K562 (cell line): ENCODE results near the gene CFAP53.

ENCODE experiments used
- CBX5 ChIP-seq: IDR thresholded peaks from 2 replicates; pipeline ENCODE4 v1.6.1; 2014; ENCODE audit warnings: low read depth, borderline replicate concordance
- GABPB1 ChIP-seq: sonication (generic); formaldehyde crosslinking; IDR thresholded peaks from 2 replicates; pipeline ENCODE4 v1.8.0; 2022; ENCODE audit warnings: mild to moderate bottlenecking, missing genetic modification reagents
- KLF6 ChIP-seq: fragments of 250-450 bp; sonication (Bioruptor Pico); IDR thresholded peaks from 2 replicates; pipeline ENCODE4 v1.4.0; 2020; ENCODE audit warnings: mild to moderate bottlenecking, moderate library complexity, borderline replicate concordance
- POLR2AphosphoS5 ChIP-seq: IDR thresholded peaks from 2 replicates; pipeline ENCODE4 v1.6.1; 2011; ENCODE audit warnings: mild to moderate bottlenecking, low read depth, low read length, moderate library complexity; ENCODE audit not compliant: control insufficient read depth, insufficient read depth

GRCh38 chr18:50272568-50272967 lies 6.3 kb upstream of the CFAP53 start:
- TF ChIP-seq CBX5: no peak
- TF ChIP-seq POLR2AphosphoS5: no peak
- TF ChIP-seq GABPB1 (CRISPR knock-in tag): no peak
- no peak for TF ChIP-seq KLF6
